Head of caudate nucleus (tissue), 42 donors: ENCODE results near the gene SLC6A16.
A peak's percentile ranks its signal among the peaks of the same experiment; 100 is the strongest.

ENCODE experiments used
- DNase-seq, 42 donors: peaks; one replicate each; pipeline versions ENCODE4 v3.0.0 to v3.0.0-alpha.2; 2020 to 2021; ENCODE audit warnings: mixed read lengths in 7 of 42
- intact Hi-C: fragments of 100-400 bp; cut with DNase I; formaldehyde crosslinking; loops from one replicate; pipeline ENCODE4 v1.15.0; 2022

SLC6A16 gene

GRCh38 chr19:49348305-49349189, 23.6 kb upstream of the SLC6A16 start:
- intact Hi-C loops = no loop called here

GRCh38 chr19:49347835-49348234, 22.8 kb upstream of the SLC6A16 start:
- peak in 22 of 42 donors; percentile 13 to 63 (median 40) for DNase-seq
- intact Hi-C loops = no loop called here

More at GRCh38 chr19:49348305-49349189, 23.6 kb upstream of the SLC6A16 start:
- DNase-seq = no peak

- intact Hi-C loops = no loop called here
- no peak for DNase-seq
These were observed 22.2 kb upstream of the SLC6A16 start for GRCh38 chr19:49347191-49347590.

- DNase-seq = no peak
- intact Hi-C loops = no loop called here
These were observed 19.8 kb upstream of the SLC6A16 start for GRCh38 chr19:49344505-49345423.

GRCh38 chr19:49343123-49343522, 18.1 kb upstream of the SLC6A16 start:
- no peak for DNase-seq
- intact Hi-C loops = no loop called here

GRCh38 chr19:49342291-49342721, 17.3 kb upstream of the SLC6A16 start:
- intact Hi-C loops = no loop called here
- DNase-seq = peak in 2 of 42 donors; percentile 7

- intact Hi-C loops = no loop called here
- DNase-seq = peak in 3 of 42 donors; percentile 2 to 7 (median 6)
These were observed 16.1 kb upstream of the SLC6A16 start for GRCh38 chr19:49340865-49341718.

GRCh38 chr19:49340069-49340864, 15.3 kb upstream of the SLC6A16 start:
- intact Hi-C loops = no loop called here
- peak in 5 of 42 donors; percentile 3 to 36 (median 23) for DNase-seq

- intact Hi-C loops = no loop called here
These were observed 14.5 kb upstream of the SLC6A16 start for GRCh38 chr19:49339301-49340068.

GRCh38 chr19:49338691-49339300, 13.8 kb upstream of the SLC6A16 start:
- intact Hi-C loops = no loop called here
- peak in 40 of 42 donors; percentile 44 to 90 (median 70) for DNase-seq

More at GRCh38 chr19:49339301-49340068, 14.5 kb upstream of the SLC6A16 start:
- DNase-seq = peak; percentile 62 to 94 (median 84)

- peak in 4 of 42 donors; percentile 3 to 39 (median 20) for DNase-seq
- intact Hi-C loops = no loop called here
These were observed 13.2 kb upstream of the SLC6A16 start for GRCh38 chr19:49338023-49338677.

GRCh38 chr19:49337267-49338022, 12.5 kb upstream of the SLC6A16 start:
- intact Hi-C loops = no loop called here
- peak in 3 of 42 donors; percentile 1 to 40 (median 16) for DNase-seq

- intact Hi-C loops = no loop called here
- DNase-seq = peak in 3 of 42 donors; percentile 1 to 35 (median 11)
These were observed 11.7 kb upstream of the SLC6A16 start for GRCh38 chr19:49336482-49337266.

- intact Hi-C loops = no loop called here
- peak in 3 of 42 donors; percentile 2 to 22 (median 10) for DNase-seq
These were observed 10.9 kb upstream of the SLC6A16 start for GRCh38 chr19:49335784-49336481.
